HL-60/S4 (cell line): Measurements from ENCODE around the gene CHST10.

Experiments used
- in situ Hi-C: fragments of 300-500 bp; cut with MboI; formaldehyde crosslinking; loops from 2 replicates; pipeline ENCODE4 v1.14.3; 2022; ENCODE audit warnings: low sequenced_read_pairs

The CHST10 gene

DNA sequence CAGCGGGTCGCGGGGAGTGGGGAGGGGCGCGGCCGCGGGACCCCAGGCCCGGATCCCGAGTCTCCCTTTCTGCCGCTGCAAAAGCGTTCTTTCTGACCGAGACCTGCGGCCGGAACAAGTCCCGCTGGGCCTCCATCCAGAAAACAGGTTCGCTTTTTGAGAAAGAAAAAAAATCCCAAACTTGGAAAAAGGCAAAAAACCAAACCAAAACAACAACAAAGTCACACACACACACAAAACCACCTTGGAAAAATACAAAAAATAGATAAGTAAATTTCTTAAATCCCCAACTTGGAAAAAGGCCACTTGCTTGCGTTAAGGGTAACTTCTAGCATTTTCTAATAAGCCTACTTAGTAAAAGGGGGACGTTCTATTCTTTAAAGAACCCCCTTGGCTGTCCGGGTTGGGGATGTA is 250 bp upstream of the CHST10 start:
- in situ Hi-C loops = no loop called here

DNA sequence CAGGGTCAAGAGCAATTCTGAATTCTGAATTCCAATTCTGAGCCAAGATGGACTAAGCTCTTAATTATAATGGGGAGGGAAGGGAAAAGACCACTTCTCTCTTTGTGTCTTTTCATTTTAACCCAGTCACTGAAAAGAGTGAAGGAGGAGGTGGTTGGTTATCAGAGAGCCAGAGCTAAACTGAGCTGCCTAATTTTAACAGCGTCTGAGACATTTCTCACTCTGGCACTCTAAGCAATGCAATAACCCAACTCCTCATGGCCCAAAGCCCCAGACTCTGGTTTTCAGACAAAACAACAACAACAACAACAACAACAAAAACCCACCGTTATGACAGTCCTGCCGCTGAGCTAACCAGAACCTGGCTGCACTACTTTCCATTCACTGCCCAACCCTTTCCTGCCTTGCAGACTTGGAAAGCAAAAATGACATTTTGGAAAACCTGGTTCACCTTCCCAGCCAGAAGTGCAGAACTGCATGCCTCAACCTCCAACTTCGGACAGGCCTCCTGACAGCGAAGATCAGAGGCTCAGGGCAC is 1.0 kb downstream of the CHST10 start:
- in situ Hi-C loops = no loop called here

DNA sequence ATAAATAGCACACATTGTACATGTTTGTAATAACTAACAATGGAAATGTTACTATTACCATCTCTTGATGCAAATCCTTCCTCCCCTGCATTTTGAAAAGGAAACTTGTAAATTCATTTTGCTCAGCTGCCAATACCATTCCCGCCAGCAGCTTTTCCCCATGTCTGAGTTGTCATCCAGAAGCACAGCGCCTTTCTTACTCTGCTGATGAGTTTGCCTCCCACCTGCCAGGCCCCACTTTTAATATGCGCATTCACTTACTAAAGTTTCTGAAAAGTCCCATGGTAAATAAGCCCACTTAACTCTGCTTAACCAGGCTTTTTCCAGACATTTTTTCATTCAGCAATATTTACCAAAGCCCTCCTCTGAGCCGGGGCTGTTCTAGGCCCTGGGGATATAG is 3.9 kb downstream of the CHST10 start:
- in situ Hi-C loops = no loop called here

DNA sequence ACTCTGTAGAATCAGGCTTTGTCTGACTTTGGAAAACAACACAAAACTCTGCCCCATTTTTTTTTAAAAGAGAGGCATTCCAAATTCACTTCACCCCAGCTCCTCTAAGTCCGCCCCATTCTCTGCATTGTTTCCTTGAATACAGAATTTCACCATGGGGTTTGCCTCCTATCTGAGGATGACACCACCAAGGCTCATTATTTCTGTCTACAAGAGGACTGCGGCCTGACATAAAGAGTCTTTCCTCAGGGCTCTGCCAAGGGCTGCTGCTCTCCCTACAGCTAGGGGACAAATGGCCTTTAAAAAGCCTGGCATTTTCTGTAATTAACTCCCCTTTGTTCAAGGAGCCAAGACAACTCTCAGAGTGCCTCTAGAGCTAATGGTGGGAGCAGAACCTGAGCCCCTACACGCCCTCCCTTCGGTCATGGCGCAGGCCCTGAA is 4.6 kb downstream of the CHST10 start:
- in situ Hi-C loops = no loop called here

DNA sequence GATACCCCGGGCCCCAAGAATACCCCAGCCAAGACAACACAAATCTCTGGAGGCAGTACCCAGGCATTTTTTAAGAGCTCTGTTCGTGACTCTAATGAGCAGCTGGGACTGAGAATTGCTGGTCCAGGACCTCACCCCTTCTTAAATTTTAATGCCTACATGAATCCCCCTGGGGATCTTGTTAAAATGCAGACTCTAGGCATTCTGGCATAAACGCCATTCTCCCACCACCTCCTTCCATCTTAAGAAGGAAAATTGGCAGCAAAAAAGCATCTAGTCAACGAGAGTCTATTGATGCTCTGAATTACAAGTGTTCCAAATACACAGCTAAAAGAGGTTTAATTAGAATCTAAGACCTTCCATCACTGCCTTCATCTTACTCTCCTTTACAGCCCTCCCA is 5.0 kb downstream of the CHST10 start:
- in situ Hi-C loops = no loop called here

DNA sequence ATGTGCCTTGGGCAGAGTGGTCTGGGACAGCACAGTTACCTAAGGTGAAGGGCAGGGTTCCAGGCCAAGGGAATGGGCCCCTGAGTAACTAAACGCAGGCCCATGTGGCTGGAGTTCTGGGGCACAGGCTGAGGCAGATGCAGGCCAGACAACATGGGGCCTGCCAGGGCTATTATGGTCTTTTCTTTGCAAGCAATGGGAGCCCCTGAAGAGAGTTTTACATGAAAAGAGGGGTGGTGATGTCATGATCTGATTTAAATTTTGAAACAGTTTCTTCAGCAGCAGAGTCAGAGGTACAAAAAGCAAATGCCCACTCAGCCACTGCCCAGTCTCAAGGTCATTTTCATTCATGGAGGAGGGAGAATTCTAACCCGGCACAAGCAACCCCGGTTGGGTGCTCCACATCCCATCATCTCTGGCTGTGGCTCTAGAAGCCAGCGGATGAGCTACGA is 5.6 kb downstream of the CHST10 start:
- in situ Hi-C loops = no loop called here

DNA sequence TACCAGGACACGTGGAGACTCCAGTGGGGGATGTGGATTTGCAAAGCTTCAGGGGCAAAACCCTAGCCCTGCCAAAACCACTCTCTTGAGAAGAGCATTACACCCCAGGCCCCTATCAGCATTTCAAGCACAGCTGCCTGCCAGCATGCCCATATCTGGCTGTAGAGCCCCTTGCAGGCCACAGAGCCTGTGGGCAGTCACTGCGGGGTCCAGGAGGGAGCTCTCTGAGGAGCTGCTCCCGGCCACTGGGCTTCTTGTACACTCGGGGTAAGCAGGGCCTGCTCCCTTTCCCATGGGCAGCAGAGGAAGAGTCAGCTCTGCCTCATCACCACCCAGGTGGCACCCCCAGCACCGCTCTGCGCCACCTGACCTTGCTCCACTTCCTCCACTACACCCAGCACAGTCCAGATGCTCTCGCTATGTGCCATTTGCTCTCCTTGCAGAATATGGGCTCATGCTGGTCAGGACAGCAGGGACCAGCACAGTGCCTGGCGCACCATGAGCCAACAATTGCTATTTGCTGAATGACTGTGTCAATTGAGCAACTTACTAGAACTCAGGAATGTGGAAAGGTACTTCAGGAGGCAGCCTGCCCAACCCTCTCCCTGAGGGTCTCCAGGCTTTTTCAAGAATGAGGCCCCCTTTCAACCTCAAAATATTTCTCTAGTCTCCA is 7.4 kb downstream of the CHST10 start:
- in situ Hi-C loops = no loop called here

DNA sequence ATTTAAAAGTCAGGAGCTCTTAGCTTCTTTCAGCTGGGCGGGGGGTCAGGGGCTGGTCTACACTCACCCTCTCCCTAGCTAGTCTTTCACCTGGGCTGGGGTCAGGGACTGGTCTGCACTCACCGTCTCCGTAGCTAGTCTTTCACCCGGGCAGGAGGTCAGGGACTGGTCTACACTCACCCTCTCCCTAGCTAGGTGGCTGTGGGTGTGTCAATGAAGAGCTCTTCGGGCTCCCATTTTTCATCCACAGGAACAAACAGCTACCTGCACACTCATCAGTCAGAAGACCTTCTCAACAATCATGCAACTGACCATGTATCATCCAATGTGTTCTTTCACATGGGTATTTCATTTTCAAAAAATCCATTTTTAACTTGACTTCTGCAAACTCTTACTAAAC is 8.0 kb downstream of the CHST10 start:
- in situ Hi-C loops = no loop called here

DNA sequence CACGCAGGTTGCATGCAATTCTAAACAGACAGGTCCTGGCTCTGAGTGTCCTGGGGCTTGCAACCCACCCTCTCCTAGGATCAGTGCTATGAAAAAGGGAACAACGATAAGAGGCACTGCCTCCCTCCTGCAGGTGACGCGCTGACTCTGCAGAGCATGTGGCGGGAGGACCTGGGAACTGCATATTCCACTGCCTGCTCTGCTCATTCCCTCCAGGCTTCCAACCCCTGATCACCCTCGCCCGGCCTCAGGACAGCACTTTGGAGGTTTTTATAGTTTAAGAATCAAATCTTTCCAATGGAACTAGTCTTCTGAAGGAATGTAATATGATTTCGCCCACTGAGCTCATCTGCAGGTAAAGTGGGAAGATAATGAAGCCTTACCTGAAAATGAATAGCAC is 8.5 kb downstream of the CHST10 start:
- in situ Hi-C loops = no loop called here

DNA sequence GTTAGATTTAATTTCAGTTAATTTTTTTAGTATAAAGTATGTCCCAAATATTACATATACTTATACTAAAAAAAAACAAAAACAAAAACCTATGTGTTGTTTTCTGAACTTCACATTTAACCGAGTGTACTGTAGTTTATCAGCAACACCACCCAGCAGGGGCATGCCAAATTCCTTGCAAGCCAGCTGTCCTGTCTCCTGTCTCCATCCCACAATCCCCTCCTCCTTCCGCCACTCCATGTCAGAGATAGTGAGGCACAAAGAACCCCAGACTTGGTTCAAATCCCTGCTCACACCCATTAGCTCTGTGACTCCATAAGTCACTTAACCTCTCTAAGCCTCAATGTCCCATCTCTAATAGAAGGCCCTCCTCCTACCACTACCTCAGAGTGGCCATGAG is 9.4 kb downstream of the CHST10 start:
- in situ Hi-C loops = no loop called here

DNA sequence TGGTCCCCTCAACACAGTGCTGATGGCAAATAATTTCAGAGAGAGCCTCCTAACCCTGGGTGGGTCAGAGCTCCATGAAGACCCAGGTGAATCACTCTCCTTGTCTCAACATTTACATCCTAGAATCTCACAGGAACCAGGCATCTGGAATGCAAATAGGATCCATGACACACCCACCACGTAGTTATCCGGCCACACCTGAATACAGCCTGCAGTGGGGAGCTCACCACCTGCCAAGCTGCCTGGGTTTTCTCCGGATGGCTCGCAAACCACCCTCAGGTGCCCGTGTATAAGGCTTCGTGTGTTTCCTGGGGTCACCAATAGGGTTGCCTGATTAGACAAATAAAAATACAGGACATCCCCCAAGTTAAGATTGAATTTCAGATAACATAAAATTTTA is 9.9 kb downstream of the CHST10 start:
- in situ Hi-C loops = no loop called here

DNA sequence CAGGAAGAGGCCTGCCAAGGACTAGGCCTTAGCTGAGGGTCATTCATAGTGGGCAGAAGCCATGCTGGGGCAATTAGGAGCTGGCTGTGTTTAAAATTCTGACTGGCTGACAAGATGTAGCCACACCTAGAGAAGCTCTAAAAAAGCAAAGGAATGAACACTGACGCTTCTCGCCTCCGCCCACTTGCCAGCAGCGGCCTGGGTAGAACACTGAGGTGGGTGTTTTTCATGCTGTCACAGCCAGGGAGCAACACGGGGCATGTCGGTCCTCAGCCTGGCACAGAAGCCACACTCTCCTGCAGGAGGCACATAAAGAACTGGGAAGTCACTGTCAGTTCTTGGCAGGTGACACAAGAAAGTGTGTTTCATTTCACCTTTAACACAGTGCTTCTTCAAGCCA is 10.4 kb downstream of the CHST10 start:
- in situ Hi-C loops = no loop called here

DNA sequence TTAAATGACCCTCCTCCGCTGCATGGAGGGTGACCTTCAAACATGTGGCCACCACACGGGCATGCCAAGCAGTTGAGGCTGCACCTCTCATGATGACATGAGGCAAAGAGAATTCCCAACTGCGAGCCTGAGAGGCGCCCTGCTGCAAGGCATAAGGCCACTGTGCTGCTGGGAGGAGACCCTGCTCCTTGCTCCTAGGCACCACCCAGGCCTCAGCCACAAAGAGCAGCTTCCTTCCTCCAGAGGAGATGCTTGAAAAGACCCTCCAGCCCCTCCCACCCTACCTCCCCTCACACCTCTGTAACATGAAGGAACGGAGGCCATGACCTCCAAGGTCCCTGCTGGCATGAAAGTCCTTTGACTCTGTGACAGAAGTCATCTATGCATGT is 11.4 kb downstream of the CHST10 start:
- in situ Hi-C loops = no loop called here

DNA sequence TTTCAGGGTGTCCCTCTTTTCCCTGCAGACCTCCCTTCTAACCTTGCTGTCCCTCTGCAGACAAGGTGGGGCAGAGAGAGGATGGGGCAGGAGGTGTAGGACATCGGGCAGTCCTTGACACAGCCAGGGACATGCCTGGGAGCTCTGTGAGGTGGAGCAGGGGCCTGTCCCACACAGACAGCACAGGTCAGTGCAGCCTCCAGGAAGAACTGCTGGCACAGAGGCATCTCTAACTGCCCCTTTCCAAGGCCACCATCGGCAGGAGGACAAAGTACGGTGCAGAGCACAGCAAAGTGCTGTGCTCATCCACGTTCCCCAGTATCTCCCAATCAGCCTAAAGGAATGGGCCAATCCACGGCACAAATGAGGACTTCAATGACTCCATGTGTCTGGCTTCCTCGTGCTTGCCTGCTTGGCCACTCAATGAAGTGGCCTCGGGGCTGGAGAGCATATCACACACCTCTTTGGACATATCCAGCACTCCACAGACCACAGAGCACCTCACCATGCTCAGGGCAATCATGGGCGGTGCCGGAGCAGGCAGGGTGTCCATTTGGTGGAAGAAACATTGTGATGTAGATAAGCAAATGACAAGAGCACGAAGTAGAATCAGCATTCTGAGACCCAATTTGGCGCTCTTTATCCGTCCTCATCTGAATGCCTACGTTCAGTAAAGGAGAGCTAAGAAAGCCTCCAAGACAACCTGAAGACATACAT is 11.9 kb downstream of the CHST10 start:
- in situ Hi-C loops = no loop called here

DNA sequence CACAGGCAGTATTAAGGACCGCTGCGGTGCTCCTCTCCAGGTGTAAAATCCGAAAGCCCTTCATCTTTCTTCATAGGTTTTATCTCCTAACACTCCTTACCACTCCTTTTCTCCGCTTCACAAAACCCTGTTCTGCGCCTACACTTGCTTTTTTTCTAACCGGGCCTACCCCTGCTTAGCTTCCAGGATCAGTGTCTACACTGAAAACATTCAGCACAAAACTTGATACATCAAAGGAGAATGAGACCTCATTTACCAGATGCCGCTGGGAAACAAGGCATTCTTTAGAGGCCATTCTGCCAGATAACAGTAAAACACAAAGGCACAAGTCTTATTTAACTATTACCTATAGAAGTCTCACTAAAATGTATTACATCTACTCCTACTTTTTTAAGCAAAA is 13.1 kb downstream of the CHST10 start:
- in situ Hi-C loops = no loop called here

DNA sequence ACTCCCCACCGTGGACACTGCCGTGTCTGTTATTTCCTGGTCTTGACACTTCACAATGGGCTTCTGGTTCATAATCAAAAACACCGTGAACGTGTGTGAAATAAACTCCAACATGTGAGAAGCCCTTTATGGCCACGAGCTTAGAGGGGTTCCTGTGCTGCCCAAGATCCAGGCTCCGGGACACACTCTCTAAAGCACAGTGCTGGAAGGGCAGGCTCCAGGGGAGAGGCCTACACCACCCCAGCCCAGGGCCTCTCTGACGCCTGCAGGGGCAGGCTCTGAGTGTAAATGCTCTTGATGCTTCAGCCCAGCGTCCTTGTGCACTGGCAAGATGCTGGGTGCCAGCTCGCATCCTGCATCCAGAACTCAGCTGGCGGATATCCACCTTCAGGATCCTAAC is 13.7 kb downstream of the CHST10 start:
- in situ Hi-C loops = no loop called here

DNA sequence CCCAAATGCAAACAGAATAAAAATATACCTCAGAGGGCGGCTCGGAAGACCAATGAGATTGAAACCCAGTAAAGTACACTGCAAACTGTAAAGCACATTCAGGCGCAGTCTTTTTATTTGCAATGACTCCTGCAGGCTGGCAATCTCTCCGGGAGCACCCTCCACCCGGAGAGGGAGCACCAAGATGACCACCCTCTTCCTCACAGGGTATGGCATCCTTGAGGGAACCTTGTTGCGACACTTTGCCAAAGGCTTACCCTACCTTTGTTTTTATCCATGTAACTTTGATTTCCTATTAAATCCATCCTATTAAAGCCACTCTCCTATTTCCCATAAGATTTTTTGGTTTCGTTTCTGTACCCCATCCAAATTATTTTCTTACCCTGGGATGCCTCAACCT is 16.2 kb downstream of the CHST10 start:
- in situ Hi-C loops = no loop called here

DNA sequence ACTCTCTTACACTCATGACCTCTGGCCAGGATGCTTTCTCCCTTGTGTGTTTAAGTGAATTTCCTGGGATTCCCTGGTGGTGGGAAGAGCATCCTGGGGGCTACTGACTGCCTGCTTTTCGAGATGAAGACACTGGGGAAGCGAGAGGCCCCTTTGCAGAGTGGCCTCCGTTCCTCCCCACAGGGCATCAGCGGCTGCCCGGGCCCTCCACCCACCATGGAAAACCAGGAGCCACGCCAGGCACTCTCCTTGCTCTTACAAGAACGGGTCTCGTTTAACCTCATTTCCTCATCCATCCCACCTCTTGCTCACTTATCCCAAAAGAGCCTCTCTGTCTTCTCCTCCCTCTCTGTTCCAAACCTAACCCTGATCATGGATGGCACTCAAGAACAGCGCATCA is 17.8 kb downstream of the CHST10 start:
- in situ Hi-C loops = loop anchor here (25.0 kb wide), 1 partner anchor 837 kb away; no protein-coding TSS in a partner anchor

DNA sequence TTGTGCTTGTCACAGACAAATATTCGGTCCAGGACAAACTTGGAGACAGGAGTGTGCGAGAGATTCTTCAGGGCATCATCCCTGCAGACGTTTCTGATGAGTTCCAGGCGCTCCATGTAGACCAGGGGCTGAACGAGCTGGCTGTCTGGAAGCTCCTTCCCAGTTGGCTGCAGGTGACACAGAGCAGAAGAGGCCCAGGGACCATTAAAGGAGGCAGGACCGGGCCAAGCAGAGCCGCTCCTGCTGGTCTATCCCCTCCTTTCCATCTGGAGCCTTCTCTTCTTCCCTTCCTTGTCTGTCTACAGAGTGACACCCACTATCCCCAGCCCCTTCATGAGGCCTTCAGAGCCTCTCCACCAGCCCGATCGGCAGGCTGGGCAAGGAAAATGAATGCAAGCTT is 19.5 kb downstream of the CHST10 start:
- in situ Hi-C loops = loop anchor here (25.0 kb wide), 1 partner anchor 836 kb away; no protein-coding TSS in a partner anchor

DNA sequence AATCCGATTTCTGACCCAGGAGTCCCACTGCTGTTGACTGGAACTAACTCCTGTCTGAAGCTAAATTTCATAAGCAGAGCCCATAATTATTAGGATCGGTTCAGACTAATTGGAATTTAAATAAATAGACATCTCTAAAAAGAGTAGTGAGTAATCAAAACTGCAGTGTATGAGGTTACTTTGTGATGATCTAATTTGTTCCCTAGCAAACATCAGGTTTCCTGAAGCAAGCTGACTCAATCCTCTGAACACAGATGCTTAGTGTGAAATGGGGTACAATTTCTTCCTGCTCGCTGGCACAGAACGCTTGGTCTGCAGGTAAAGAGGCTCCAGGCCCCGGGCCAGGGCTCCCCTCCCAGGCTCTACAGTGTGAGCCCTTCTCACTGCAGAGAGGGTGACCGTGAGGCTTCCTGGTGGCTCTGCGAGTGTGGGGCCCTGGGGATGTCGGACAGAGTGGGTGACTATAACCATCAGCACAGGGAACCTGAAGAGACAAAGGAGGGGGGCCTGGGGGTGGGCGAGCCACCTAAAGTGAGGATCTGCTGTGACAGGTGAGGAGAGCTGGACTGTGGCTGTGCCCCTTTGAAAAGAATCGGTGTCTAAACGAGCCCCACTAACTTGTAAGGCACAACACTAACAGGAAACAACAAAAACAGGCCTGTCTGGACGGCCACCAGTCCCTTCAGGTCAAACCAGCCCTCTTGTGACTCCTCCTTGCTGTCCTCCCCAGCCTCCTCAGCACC is 20.2 kb downstream of the CHST10 start:
- in situ Hi-C loops = loop anchor here (25.0 kb wide), 1 partner anchor 835 kb away; no protein-coding TSS in a partner anchor

DNA sequence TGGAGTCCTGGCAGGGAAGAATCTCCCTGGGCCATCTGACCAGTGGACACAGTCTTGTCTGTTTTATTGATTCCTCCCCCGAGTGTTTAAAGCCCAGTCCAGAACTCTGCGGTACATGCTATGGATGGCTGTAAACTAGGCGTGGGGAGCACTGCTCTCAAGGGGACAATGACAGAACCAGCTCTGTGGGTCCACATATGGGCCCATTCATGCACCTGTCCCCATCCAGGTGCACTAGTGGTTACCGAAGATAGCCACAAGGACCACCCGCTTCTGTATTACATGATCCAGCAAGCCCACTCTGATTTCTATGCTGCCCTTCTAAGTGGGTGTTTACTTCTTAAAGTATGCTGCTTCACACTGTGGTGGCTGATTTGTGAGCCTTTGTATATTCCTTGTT is 21.0 kb downstream of the CHST10 start:
- in situ Hi-C loops = loop anchor here (25.0 kb wide), 1 partner anchor 834 kb away; no protein-coding TSS in a partner anchor
